GM23338 (cell line): ENCODE data around the gene NCF2. TPM values are rescaled to one million over a fixed set of nuclear protein-coding genes. Genes with fewer than 3 reads are reported as not detected.

ENCODE experiments used
- ATAC-seq: fragments of 200-7000 bp; cut with Tn5 transposase; 3 replicates; pipeline ENCODE4 v1.9.1; 2020
- DNase-seq: peaks from one replicate; pipeline ENCODE4 v3.0.0-alpha.2; 2015; ENCODE audit warnings: low spot score
- H2AFZ ChIP-seq: fragments of 200-600 bp; sonication (generic); 2 replicates; pipeline ENCODE4 v1.8.0; 2016; ENCODE audit warnings: antibody characterized with exemption, mild to moderate bottlenecking, moderate library complexity
- H3F3A ChIP-seq: fragments of 200-600 bp; sonication (generic); replicated peaks from 2 replicates; pipeline ENCODE4 v1.8.0; 2017; ENCODE audit warnings: antibody characterized with exemption, mixed run types, low read depth
- H3K27ac ChIP-seq: fragments of 200-600 bp; sonication (generic); 2 replicates; pipeline ENCODE4 v1.6.1; 2016; ENCODE audit warnings: low read depth
- H3K27me3 ChIP-seq: fragments of 200-600 bp; sonication (generic); 2 replicates; pipeline ENCODE4 v1.8.0; 2016; ENCODE audit warnings: mild to moderate bottlenecking, mixed run types, moderate library complexity; ENCODE audit not compliant: insufficient read depth
- H3K36me3 ChIP-seq: fragments of 200-600 bp; sonication (generic); 2 replicates; pipeline ENCODE4 v1.8.0; 2016; ENCODE audit warnings: mild to moderate bottlenecking; ENCODE audit not compliant: insufficient read depth
- H3K4me1 ChIP-seq: fragments of 200-600 bp; sonication (generic); 2 replicates; pipeline ENCODE4 v1.8.0; 2016; ENCODE audit warnings: mild to moderate bottlenecking, moderate library complexity; ENCODE audit not compliant: insufficient read depth
- H3K4me2 ChIP-seq: fragments of 200-600 bp; sonication (generic); 2 replicates; pipeline ENCODE4 v1.7.1; 2017; ENCODE audit warnings: mixed run types
- H3K4me3 ChIP-seq: fragments of 200-600 bp; sonication (generic); 2 replicates; pipeline ENCODE4 v1.6.1; 2016; ENCODE audit warnings: mixed run types
- H3K79me2 ChIP-seq: fragments of 200-600 bp; sonication (generic); replicated peaks from 2 replicates; pipeline ENCODE4 v1.8.0; 2017; ENCODE audit warnings: mild to moderate bottlenecking; ENCODE audit not compliant: insufficient read depth
- H3K9me2 ChIP-seq: fragments of 200-600 bp; sonication (generic); 2 replicates; pipeline ENCODE4 v1.8.0; 2017; ENCODE audit not compliant: insufficient read depth
- H4K20me1 ChIP-seq: fragments of 200-600 bp; sonication (generic); replicated peaks from 2 replicates; pipeline ENCODE4 v1.8.0; 2017; ENCODE audit warnings: mild to moderate bottlenecking; ENCODE audit not compliant: insufficient read depth
- H3K27ac Mint-ChIP-seq: 2 replicates; pipeline ENCODE4 v1.8.0; 2020; ENCODE audit warnings: inconsistent platforms, mild to moderate bottlenecking, moderate library complexity, mixed read lengths
- H3K27me3 Mint-ChIP-seq: 3 replicates; pipeline ENCODE4 v1.8.0; 2022; ENCODE audit warnings: low read depth, mild to moderate bottlenecking, moderate library complexity, mixed read lengths, inconsistent platforms; ENCODE audit not compliant: insufficient read depth, poor library complexity
- H3K36me3 Mint-ChIP-seq: 3 replicates; pipeline ENCODE4 v1.8.0; 2021; ENCODE audit warnings: low read depth, mild to moderate bottlenecking, inconsistent platforms, moderate library complexity, mixed read lengths
- H3K4me1 Mint-ChIP-seq: 3 replicates; pipeline ENCODE4 v1.8.0; 2020; ENCODE audit warnings: mild to moderate bottlenecking, inconsistent platforms, mixed read lengths
- H3K4me3 Mint-ChIP-seq: 3 replicates; pipeline ENCODE4 v1.8.0; 2021; ENCODE audit warnings: moderate library complexity, mild to moderate bottlenecking, inconsistent platforms, mixed read lengths
- H3K9me3 Mint-ChIP-seq: 3 replicates; pipeline ENCODE4 v1.8.0; 2020; ENCODE audit warnings: moderate library complexity, mild to moderate bottlenecking, inconsistent platforms, mixed read lengths
- EZH2 ChIP-seq: fragments of 200-600 bp; sonication (generic); IDR thresholded peaks from one replicate; pipeline ENCODE4 v1.8.0; 2017; ENCODE audit warnings: antibody characterized with exemption, mild to moderate bottlenecking, low read depth; ENCODE audit not compliant: unreplicated experiment
- EZH2phosphoT487 ChIP-seq: fragments of 200-600 bp; sonication (generic); IDR thresholded peaks from one replicate; pipeline ENCODE4 v1.8.1; 2018; ENCODE audit warnings: antibody characterized with exemption; ENCODE audit not compliant: unreplicated experiment
- JUNB ChIP-seq: IDR thresholded peaks from one replicate; pipeline ENCODE4 v1.6.1; 2016; ENCODE audit warnings: antibody characterized with exemption; ENCODE audit not compliant: unreplicated experiment
- NANOG ChIP-seq: IDR thresholded peaks from 2 replicates; pipeline ENCODE4 v1.6.1; 2016; ENCODE audit warnings: antibody characterized with exemption, borderline replicate concordance
- ZNF114 ChIP-seq: fragments of 250-450 bp; sonication (Bioruptor Pico); IDR thresholded peaks from 2 replicates; pipeline ENCODE4 v1.5.0; 2020; ENCODE audit warnings: mild to moderate bottlenecking, moderate library complexity
- ZNF331 ChIP-seq: fragments of 250-450 bp; sonication (Bioruptor Pico); IDR thresholded peaks from 2 replicates; pipeline ENCODE4 v1.5.0; 2020; ENCODE audit warnings: low read depth, mild to moderate bottlenecking, moderate library complexity
- polyA plus RNA-seq: library from polyadenylated mRNA; unstranded; fragments of >200 nt; fragmentation: Nextera tagmentation; extraction: Ambion mirVana; gene quantifications from 2 replicates; pipeline ENCODE4 v1.2.1, GENCODE V29; 2016
- total RNA-seq: library from RNA; depleted of rRNA; stranded (reverse); fragments of >200 nt; shearing (Covaris generic); gene quantifications from 2 replicates; pipeline ENCODE4 v1.2.3, GENCODE V29; 2014
- TF ChIP-seq, protein P1 (sequence below): IDR thresholded peaks from 2 replicates; pipeline ENCODE4 v1.6.1; 2016; ENCODE audit warnings: antibody characterized with exemption
- TF ChIP-seq, protein P2 (sequence below), 2 experiments: fragments of 200-600 bp in 1 of 2; sonication (generic) in 1 of 2; conservative IDR thresholded peaks; 2 replicates each; pipeline versions ENCODE4 v1.5.1 to v1.6.1; 2016 to 2017; ENCODE audit warnings: antibody characterized with exemption in 2 of 2, low read depth in 2 of 2, mild to moderate bottlenecking in 2 of 2, moderate library complexity in 1 of 2
- TF ChIP-seq, protein P3 (sequence below): IDR thresholded peaks from one replicate; pipeline ENCODE4 v1.6.1; 2018; ENCODE audit warnings: antibody characterized with exemption; ENCODE audit not compliant: unreplicated experiment

Gene NCF2
- total and polyA plus RNA-seq, 2 experiments from 2014 or later, result not detected

DNA sequence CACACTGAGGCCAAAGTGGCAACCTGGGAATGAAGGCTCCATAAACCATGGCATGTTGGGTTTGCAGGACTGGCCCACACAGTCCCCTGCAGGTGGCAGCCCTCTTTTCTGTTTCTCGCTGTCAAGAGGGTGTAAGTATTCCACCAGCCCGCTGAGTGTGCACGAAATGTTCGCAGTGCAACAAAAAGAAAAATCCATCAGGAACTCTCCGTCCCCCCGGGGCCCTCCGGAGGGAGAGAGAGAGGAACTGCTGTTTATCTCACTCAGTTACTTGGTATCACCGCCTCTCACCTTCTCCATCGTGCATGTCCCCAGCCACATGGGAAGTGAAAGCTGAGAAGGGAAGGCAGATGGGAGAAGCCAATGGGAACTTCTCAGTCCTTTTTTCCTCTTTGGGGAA is 38.3 kb downstream of the NCF2 start:
- Histone ChIP-seq H3K4me1 (peaks cover 6% of the 10 kb centered on the region), H3K27ac (no peak overlapping the region), H2AFZ (no peak overlapping the region), H3K27me3 (no peaks in the 10 kb centered on the region), H4K20me1 (no peaks in the 10 kb centered on the region; the same call in 1 of the 2 replicates), H3K9me2 (no peaks in the 10 kb centered on the region), H3F3A (peaks cover 3% of the 10 kb centered on the region; the same call in 1 of the 2 replicates), H3K4me2 (no peak overlapping the region), H3K36me3 (peaks cover 51% of the 10 kb centered on the region), H3K4me3 (no peak overlapping the region), H3K79me2 (no peaks in the 10 kb centered on the region)
- Mint-ChIP-seq H3K36me3 (peaks cover 54% of the 10 kb centered on the region), H3K27me3 (peaks cover 3% of the 10 kb centered on the region), H3K27ac (no peak overlapping the region), H3K4me1 (peaks cover 11% of the 10 kb centered on the region), H3K9me3 (no peaks in the 10 kb centered on the region), H3K4me3 (no peak overlapping the region)
- TF ChIP-seq ZNF114 (CRISPR knock-in tag) (no peak), ZNF331 (CRISPR knock-in tag) (no peak), NANOG (no peak), EZH2 (no peak)
- TF ChIP-seq, protein P1, sequence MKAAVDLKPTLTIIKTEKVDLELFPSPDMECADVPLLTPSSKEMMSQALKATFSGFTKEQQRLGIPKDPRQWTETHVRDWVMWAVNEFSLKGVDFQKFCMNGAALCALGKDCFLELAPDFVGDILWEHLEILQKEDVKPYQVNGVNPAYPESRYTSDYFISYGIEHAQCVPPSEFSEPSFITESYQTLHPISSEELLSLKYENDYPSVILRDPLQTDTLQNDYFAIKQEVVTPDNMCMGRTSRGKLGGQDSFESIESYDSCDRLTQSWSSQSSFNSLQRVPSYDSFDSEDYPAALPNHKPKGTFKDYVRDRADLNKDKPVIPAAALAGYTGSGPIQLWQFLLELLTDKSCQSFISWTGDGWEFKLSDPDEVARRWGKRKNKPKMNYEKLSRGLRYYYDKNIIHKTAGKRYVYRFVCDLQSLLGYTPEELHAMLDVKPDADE, result no peak
- TF ChIP-seq, protein P2, sequence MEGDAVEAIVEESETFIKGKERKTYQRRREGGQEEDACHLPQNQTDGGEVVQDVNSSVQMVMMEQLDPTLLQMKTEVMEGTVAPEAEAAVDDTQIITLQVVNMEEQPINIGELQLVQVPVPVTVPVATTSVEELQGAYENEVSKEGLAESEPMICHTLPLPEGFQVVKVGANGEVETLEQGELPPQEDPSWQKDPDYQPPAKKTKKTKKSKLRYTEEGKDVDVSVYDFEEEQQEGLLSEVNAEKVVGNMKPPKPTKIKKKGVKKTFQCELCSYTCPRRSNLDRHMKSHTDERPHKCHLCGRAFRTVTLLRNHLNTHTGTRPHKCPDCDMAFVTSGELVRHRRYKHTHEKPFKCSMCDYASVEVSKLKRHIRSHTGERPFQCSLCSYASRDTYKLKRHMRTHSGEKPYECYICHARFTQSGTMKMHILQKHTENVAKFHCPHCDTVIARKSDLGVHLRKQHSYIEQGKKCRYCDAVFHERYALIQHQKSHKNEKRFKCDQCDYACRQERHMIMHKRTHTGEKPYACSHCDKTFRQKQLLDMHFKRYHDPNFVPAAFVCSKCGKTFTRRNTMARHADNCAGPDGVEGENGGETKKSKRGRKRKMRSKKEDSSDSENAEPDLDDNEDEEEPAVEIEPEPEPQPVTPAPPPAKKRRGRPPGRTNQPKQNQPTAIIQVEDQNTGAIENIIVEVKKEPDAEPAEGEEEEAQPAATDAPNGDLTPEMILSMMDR (conservative IDR thresholded peaks at IDR 0.05; ENCODE audit: low read depth in 2 of 2), result peak in 1 of 2 experiments; percentile 19; a peak in 2 of 4 replicates
- DNase-seq (no peak), ATAC-seq (peak; percentile 21; the same call in 1 of the 3 replicates)

DNA sequence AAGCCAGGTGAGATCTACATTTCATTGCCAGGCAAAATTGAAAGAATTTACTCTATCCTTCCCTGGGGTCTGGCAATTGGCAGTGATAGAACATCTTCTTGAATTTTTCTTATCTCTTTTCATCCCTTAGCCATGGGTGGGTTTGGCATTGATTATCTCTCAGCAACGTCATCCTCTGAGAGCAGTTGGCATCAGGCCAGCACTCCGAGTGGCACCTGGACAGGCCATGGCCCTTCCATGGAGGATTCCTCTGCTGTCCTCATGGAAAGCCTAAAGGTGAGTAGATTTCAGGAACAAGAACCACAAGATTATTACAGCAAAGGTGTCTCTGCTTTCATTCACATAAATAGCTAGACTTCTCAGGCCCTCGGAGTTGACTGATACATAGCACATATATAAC is 39.3 kb downstream of the NCF2 start:
- H2AFZ ChIP-seq, result no peak overlapping the region
- Mint-ChIP-seq H3K4me3 (no peak overlapping the region), H3K9me3 (no peaks in the 10 kb centered on the region), H3K27me3 (peaks cover 6% of the 10 kb centered on the region), H3K4me1 (peaks cover 21% of the 10 kb centered on the region), H3K36me3 (peaks cover 61% of the 10 kb centered on the region), H3K27ac (no peak overlapping the region)
- H3K36me3 ChIP-seq, result peaks cover 51% of the 10 kb centered on the region
- H3F3A ChIP-seq, result peaks cover 3% of the 10 kb centered on the region; the same call in 1 of the 2 replicates
- H3K27ac ChIP-seq, result no peak overlapping the region
- no peaks in the 10 kb centered on the region for H3K27me3 ChIP-seq
- no peaks in the 10 kb centered on the region for H3K9me2 ChIP-seq
- DNase-seq, result no peak
- H4K20me1 ChIP-seq, result peaks cover 4% of the 10 kb centered on the region; the same call in 1 of the 2 replicates
- no peak overlapping the region for H3K4me3 ChIP-seq
- H3K79me2 ChIP-seq, result no peaks in the 10 kb centered on the region
- H3K4me1 ChIP-seq, result peaks cover 15% of the 10 kb centered on the region
- H3K4me2 ChIP-seq, result no peak overlapping the region
- ATAC-seq, result no peak
- TF ChIP-seq ZNF331 (CRISPR knock-in tag), result no peak
- no peak for TF ChIP-seq EZH2
- no peak for TF ChIP-seq EZH2phosphoT487
- TF ChIP-seq, protein P3, sequence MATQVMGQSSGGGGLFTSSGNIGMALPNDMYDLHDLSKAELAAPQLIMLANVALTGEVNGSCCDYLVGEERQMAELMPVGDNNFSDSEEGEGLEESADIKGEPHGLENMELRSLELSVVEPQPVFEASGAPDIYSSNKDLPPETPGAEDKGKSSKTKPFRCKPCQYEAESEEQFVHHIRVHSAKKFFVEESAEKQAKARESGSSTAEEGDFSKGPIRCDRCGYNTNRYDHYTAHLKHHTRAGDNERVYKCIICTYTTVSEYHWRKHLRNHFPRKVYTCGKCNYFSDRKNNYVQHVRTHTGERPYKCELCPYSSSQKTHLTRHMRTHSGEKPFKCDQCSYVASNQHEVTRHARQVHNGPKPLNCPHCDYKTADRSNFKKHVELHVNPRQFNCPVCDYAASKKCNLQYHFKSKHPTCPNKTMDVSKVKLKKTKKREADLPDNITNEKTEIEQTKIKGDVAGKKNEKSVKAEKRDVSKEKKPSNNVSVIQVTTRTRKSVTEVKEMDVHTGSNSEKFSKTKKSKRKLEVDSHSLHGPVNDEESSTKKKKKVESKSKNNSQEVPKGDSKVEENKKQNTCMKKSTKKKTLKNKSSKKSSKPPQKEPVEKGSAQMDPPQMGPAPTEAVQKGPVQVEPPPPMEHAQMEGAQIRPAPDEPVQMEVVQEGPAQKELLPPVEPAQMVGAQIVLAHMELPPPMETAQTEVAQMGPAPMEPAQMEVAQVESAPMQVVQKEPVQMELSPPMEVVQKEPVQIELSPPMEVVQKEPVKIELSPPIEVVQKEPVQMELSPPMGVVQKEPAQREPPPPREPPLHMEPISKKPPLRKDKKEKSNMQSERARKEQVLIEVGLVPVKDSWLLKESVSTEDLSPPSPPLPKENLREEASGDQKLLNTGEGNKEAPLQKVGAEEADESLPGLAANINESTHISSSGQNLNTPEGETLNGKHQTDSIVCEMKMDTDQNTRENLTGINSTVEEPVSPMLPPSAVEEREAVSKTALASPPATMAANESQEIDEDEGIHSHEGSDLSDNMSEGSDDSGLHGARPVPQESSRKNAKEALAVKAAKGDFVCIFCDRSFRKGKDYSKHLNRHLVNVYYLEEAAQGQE, result no peak
- no peak for TF ChIP-seq JUNB
